ENCODE measurements around the gene CACNA1C. TPM values are rescaled to one million over a fixed set of nuclear protein-coding genes. Genes with fewer than 3 reads are reported as not detected.
A peak's percentile ranks its signal among the peaks of the same experiment; 100 is the strongest.

CACNA1C gene
- total RNA-seq (under 1 TPM; 0.10 to 0.26 (median 0.16) TPM), total RNA-seq (0 to 1.1 (median 0.46) reads per million in 29 experiments)
- 0.29 TPM for total RNA-seq (2013)

DNA sequence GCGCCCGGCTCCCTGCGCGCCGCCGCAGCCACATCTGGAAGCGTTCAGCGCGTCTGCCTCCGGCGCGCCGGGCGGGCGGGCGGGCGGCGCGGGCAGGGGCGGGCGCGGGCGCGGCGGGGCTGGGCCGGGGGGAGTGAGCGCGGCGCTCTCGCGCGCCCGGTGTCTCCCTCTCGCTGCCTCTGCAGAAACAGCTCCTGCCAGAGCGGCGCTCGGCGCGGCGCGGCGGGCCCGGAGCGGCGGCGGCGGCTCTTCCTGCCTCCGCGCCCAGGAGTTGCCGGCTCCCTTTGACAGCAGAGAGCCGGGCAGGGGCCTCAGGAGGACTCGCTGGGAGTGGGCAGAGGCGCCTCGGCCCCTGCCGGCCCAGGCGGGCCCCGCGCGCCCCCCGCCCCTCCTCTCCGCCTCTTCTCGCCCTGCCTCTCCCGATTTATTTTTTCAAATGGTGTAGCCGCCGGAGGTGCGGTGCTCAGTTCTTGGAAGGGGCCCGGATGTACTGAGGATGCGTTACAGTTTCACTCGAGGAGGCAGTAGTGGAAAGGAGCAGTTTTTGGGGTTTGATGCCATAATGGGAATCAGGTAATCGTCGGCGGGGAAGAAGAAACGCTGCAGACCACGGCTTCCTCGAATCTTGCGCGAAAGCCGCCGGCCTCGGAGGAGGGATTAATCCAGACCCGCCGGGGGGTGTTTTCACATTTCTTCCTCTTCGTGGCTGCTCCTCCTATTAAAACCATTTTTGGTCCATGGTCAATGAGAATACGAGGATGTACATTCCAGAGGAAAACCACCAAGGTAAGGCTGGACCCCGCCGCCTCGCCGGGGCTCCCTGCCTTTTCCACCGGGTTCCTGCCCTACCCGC is at the start of gene CACNA1C:
TSS of gene CACNA1C (plus strand) at position 162 of the 853 bp plus-strand sequence. CDS start at position 738, 576 bp downstream.
- POLR2A ChIA-PET: interaction anchor here in 1 of 2 donors (0.6 kb wide), 1 partner anchor 755 kb away, joined by 5 read pairs; no protein-coding TSS in a partner anchor

GRCh38 chr12:2003676-2004112 is 49.1 kb upstream of the CACNA1C start:
- peaks cover 36 to 43% (median 39%) of the 10 kb centered on the region in 3 donors for H3K4me1 Mint-ChIP-seq
- ChIA-PET CTCF (interaction anchor here in 1 of 2 donors (0.6 to 1.0 kb wide), 2 partner anchors 9 to 798 kb away, joined by 3 to 4 read pairs; no protein-coding TSS in a partner anchor), POLR2A (no interaction called here)
- Histone ChIP-seq H3K4me3 (ENCODE audit: control insufficient read depth in 1 of 2, extremely low read depth in 1 of 2, low read length in 1 of 2) (peak overlapping the region; percentile 68 to 98), H3K27ac (ENCODE audit: low read length) (peak overlapping the region; percentile 87), H3K4me1 (ENCODE audit: control insufficient read depth in 1 of 2, extremely low read depth in 1 of 2, insufficient read depth in 2 of 2, low read length in 2 of 2) (peaks cover 8 to 15% of the 10 kb centered on the region in 2 experiments), H3K36me3 (ENCODE audit: control insufficient read depth in 2 of 2, extremely low read depth in 1 of 2, insufficient read depth in 1 of 2, low read length in 1 of 2) (peaks cover 0 to 2% of the 10 kb centered on the region in 2 donors), H3K27me3 (replicated peaks in 1 of 2; ENCODE audit: control insufficient read depth in 2 of 2, extremely low read depth in 1 of 2, insufficient read depth in 2 of 2, low read length in 1 of 2) (no peaks in the 10 kb centered on the region), H3K9me3 (no peaks in the 10 kb centered on the region)
- ATAC-seq (replicated peaks in 1 of 4) (peak; percentile 34 to 47 (median 41)), DNase-seq (peak in 5 of 35 experiments; percentile 2 to 25 (median 4))
- peaks cover 2% of the 10 kb centered on the region for H3K36me3 Mint-ChIP-seq
- no peaks in the 10 kb centered on the region for H3K27me3 Mint-ChIP-seq
- peak overlapping the region; percentile 98 to 99 for H3K27ac Mint-ChIP-seq
- H3K9me3 Mint-ChIP-seq: no peaks in the 10 kb centered on the region
- H3K4me3 Mint-ChIP-seq: peak overlapping the region; percentile 99
- under 1% methylated on average over 12 of the region's 13 CpGs for WGBS (ENCODE audit: insufficient coverage)

More for the DNA sequence above, at the start of gene CACNA1C:
- Histone ChIP-seq H3K36me3 (ENCODE audit: control insufficient read depth in 2 of 2, extremely low read depth in 1 of 2, insufficient read depth in 1 of 2, low read length in 1 of 2) (no peaks in the 10 kb centered on the region), H3K27ac (ENCODE audit: low read length) (no peak within 1 kb of the TSS), H3K4me1 (ENCODE audit: control insufficient read depth in 1 of 2, extremely low read depth in 1 of 2, insufficient read depth in 2 of 2, low read length in 2 of 2) (peaks cover 2 to 18% of the 10 kb centered on the region in 2 experiments), H3K27me3 (replicated peaks in 1 of 2; ENCODE audit: control insufficient read depth in 2 of 2, extremely low read depth in 1 of 2, insufficient read depth in 2 of 2, low read length in 1 of 2) (peaks cover 4 to 59% of the 10 kb centered on the region in 2 experiments), H3K4me3 (ENCODE audit: control insufficient read depth in 1 of 2, extremely low read depth in 1 of 2, low read length in 1 of 2) (peak within 1 kb of the TSS; percentile 34 to 88), H3K9me3 (no peaks in the 10 kb centered on the region)
- peak within 1 kb of the TSS; percentile 74 to 81 (median 75) for H3K4me3 Mint-ChIP-seq
- H3K27me3 Mint-ChIP-seq: peaks cover 65 to 72% of the 10 kb centered on the region in 2 donors
- ATAC-seq (replicated peaks in 1 of 4): peak; percentile 82 to 95 (median 83)
- WGBS (ENCODE audit: insufficient coverage): 2% methylated on average over 56 of the region's 90 CpGs
- DNase-seq: peak in 29 of 35 experiments; percentile 4 to 60 (median 31)
- CTCF ChIA-PET: no interaction called here
- H3K36me3 Mint-ChIP-seq: no peaks in the 10 kb centered on the region
- H3K4me1 Mint-ChIP-seq: peaks cover 17 to 28% (median 22%) of the 10 kb centered on the region in 3 donors
- H3K27ac Mint-ChIP-seq: peak within 1 kb of the TSS in 1 of 2 donors; percentile 37
- H3K9me3 Mint-ChIP-seq: no peaks in the 10 kb centered on the region

GRCh38 chr12:2004113-2004929 is 48.5 kb upstream of the CACNA1C start, which contains the start of gene DCP1B:
TSS of gene DCP1B (minus strand) at chr12:2004457. CDS start at chr12:2004431, 26 bp downstream.
- peak within 1 kb of the TSS; percentile 99 for H3K4me3 Mint-ChIP-seq
- peak within 1 kb of the TSS; percentile 87 for H3K27ac ChIP-seq (ENCODE audit: low read length)
- H3K36me3 ChIP-seq (ENCODE audit: control insufficient read depth in 2 of 2, extremely low read depth in 1 of 2, insufficient read depth in 1 of 2, low read length in 1 of 2): no peaks in the 10 kb centered on the region
- DNase-seq: peak; percentile 83 to 96 (median 90)
- H3K27me3 Mint-ChIP-seq: no peaks in the 10 kb centered on the region
- peaks cover 2% of the 10 kb centered on the region for H3K36me3 Mint-ChIP-seq
- ChIA-PET POLR2A (no interaction called here), CTCF (interaction anchor here in 1 of 2 donors (0.6 to 1.0 kb wide), 3 partner anchors 8 to 799 kb away, joined by 3 to 4 read pairs (median 3); no protein-coding TSS in a partner anchor)
- H3K27ac Mint-ChIP-seq: peak within 1 kb of the TSS; percentile 98 to 99
- H3K4me3 ChIP-seq (ENCODE audit: control insufficient read depth in 1 of 2, extremely low read depth in 1 of 2, low read length in 1 of 2): peak within 1 kb of the TSS; percentile 68 to 98
- H3K9me3 ChIP-seq: no peaks in the 10 kb centered on the region
- ATAC-seq (replicated peaks in 1 of 4): peak; percentile 99 to 100 (median 100)
- no peaks in the 10 kb centered on the region for H3K27me3 ChIP-seq (replicated peaks in 1 of 2; ENCODE audit: control insufficient read depth in 2 of 2, extremely low read depth in 1 of 2, insufficient read depth in 2 of 2, low read length in 1 of 2)
- H3K4me1 Mint-ChIP-seq: peaks cover 36 to 40% (median 36%) of the 10 kb centered on the region in 3 donors
- WGBS (ENCODE audit: insufficient coverage): under 1% methylated on average over 38 of the region's 55 CpGs
- H3K9me3 Mint-ChIP-seq: no peaks in the 10 kb centered on the region
- H3K4me1 ChIP-seq (ENCODE audit: control insufficient read depth in 1 of 2, extremely low read depth in 1 of 2, insufficient read depth in 2 of 2, low read length in 2 of 2): peaks cover 8 to 15% of the 10 kb centered on the region in 2 experiments

- WGBS (ENCODE audit: insufficient coverage): 67% methylated on average over 1 of the region's 5 CpGs
- CTCF ChIA-PET: interaction anchor here in 1 of 2 donors (1.2 kb wide), 1 partner anchor 69 kb away, joined by 3 read pairs; no protein-coding TSS in a partner anchor
- no peak for ATAC-seq (replicated peaks in 1 of 4)
- Mint-ChIP-seq H3K4me1 (peaks cover 9 to 13% (median 12%) of the 10 kb centered on the region in 3 donors), H3K36me3 (peaks cover 2% of the 10 kb centered on the region), H3K27ac (no peak overlapping the region), H3K4me3 (no peak overlapping the region), H3K27me3 (peaks cover 0 to 4% of the 10 kb centered on the region in 2 donors), H3K9me3 (no peaks in the 10 kb centered on the region)
- DNase-seq: no peak
- Histone ChIP-seq H3K4me3 (ENCODE audit: control insufficient read depth in 1 of 2, extremely low read depth in 1 of 2, low read length in 1 of 2) (no peak overlapping the region), H3K9me3 (no peaks in the 10 kb centered on the region), H3K27me3 (replicated peaks in 1 of 2; ENCODE audit: control insufficient read depth in 2 of 2, extremely low read depth in 1 of 2, insufficient read depth in 2 of 2, low read length in 1 of 2) (no peaks in the 10 kb centered on the region), H3K36me3 (ENCODE audit: control insufficient read depth in 2 of 2, extremely low read depth in 1 of 2, insufficient read depth in 1 of 2, low read length in 1 of 2) (no peaks in the 10 kb centered on the region), H3K27ac (ENCODE audit: low read length) (no peak overlapping the region), H3K4me1 (ENCODE audit: control insufficient read depth in 1 of 2, extremely low read depth in 1 of 2, insufficient read depth in 2 of 2, low read length in 2 of 2) (peaks cover 0 to 3% of the 10 kb centered on the region in 2 experiments)
- POLR2A ChIA-PET: no interaction called here
These were observed 44.1 kb upstream of the CACNA1C start for GRCh38 chr12:2008677-2009076.

DNA sequence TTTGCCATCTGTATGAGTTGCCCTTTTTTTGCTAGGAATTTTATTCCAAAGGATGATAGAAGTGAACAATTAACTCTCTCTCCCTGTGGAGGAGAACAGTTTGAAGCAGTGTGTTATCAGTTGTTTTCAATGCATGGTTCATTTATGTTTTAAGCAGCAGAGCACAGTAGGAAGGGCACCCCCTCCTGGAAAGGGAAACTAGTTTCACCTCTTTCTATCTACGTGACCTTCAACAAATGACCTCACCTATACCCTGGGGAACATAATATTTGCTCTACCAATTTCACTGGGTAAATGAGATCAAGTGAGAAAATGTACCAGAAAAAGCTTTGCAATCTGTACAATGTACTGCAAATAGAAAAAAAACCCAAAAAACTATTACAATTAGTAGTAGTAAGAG is 43.2 kb upstream of the CACNA1C start:
- ChIA-PET CTCF (interaction anchor here in 1 of 2 donors (1.2 to 1.3 kb wide), 2 partner anchors 16 to 70 kb away, joined by 3 read pairs; no protein-coding TSS in a partner anchor), POLR2A (no interaction called here)
- DNase-seq (peak in 1 of 35 experiments; percentile 16), ATAC-seq (replicated peaks in 1 of 4) (no peak)
- H3K36me3 ChIP-seq (ENCODE audit: control insufficient read depth in 2 of 2, extremely low read depth in 1 of 2, insufficient read depth in 1 of 2, low read length in 1 of 2): no peaks in the 10 kb centered on the region
- H3K9me3 Mint-ChIP-seq: no peaks in the 10 kb centered on the region
- H3K4me1 ChIP-seq (ENCODE audit: control insufficient read depth in 1 of 2, extremely low read depth in 1 of 2, insufficient read depth in 2 of 2, low read length in 2 of 2): peaks cover 0 to under 1% of the 10 kb centered on the region in 2 experiments
- H3K36me3 Mint-ChIP-seq: no peaks in the 10 kb centered on the region
- H3K9me3 ChIP-seq: no peaks in the 10 kb centered on the region
- H3K27ac ChIP-seq (ENCODE audit: low read length): no peak overlapping the region
- no CpG with 5 or more reads among the region's 1 CpG for WGBS (ENCODE audit: insufficient coverage)
- peaks cover 0 to 4% of the 10 kb centered on the region in 2 donors for H3K27me3 Mint-ChIP-seq
- H3K4me1 Mint-ChIP-seq: peaks cover 1 to 3% (median 3%) of the 10 kb centered on the region in 3 donors
- H3K4me3 Mint-ChIP-seq: no peak overlapping the region
- H3K27ac Mint-ChIP-seq: no peak overlapping the region
- no peaks in the 10 kb centered on the region for H3K27me3 ChIP-seq (replicated peaks in 1 of 2; ENCODE audit: control insufficient read depth in 2 of 2, extremely low read depth in 1 of 2, insufficient read depth in 2 of 2, low read length in 1 of 2)
- no peak overlapping the region for H3K4me3 ChIP-seq (ENCODE audit: control insufficient read depth in 1 of 2, extremely low read depth in 1 of 2, low read length in 1 of 2)

Measured in T-cell (primary cell).